Measurements from ENCODE around the gene C1orf21.

C1orf21 gene

DNA sequence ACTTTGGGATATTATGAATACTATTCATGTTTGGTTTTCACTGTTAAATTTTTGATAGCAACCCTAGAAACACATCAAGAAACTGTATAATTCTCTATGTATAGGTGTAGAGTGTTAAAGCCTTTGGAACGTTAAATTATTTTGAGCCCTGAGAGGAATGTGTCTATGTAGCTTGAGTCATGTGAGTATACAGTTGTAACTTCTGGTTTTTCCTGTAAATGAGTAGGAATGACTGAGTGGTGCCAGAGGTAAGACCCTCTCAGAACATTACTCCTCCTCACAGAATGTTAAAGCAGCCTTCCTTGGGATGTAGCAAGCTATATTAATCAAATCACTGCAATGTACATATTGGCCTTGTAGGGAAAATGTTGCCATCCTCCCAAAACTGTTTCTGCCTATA is 69.0 kb downstream of the C1orf21 start:
- no peak for DNase-seq

GRCh38 chr1:184456189-184456588 is 69.4 kb downstream of the C1orf21 start:
- DNase-seq, result no peak

- peak; percentile 57 for DNase-seq
Observed at GRCh38 chr1:184457500-184457899, 70.7 kb downstream of the C1orf21 start.

- no peak for DNase-seq
Observed at GRCh38 chr1:184461321-184461720, 74.5 kb downstream of the C1orf21 start.

DNA sequence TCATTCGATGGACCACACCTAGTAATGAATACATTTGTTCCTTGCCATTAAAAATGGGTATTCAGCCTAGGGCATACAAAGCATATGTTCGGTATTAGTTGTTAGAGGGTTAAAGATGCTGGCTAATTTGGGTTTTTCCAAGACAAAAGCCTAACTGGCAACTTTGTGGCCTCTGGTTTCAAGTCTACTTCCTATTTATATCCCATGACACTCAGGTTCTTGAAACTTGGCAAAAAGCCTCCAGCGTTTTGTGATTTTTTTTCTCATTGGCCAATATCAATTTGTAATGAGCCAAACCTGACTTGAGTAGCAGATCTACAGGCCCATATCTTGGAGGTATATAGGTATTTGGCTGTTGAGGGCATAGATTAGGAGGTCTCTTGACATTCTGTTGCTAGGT is 75.3 kb downstream of the C1orf21 start:
- no peak for DNase-seq

- no peak for DNase-seq
Observed at GRCh38 chr1:184462990-184463389, 76.2 kb downstream of the C1orf21 start.

- DNase-seq, result no peak
Observed at GRCh38 chr1:184463680-184464079, 76.9 kb downstream of the C1orf21 start.

GRCh38 chr1:184464757-184465156 is 77.9 kb downstream of the C1orf21 start:
- DNase-seq, result no peak

GRCh38 chr1:184465489-184466146 is 78.8 kb downstream of the C1orf21 start:
- no peak for DNase-seq

GRCh38 chr1:184467295-184467694 is 80.5 kb downstream of the C1orf21 start:
- DNase-seq, result no peak

DNA sequence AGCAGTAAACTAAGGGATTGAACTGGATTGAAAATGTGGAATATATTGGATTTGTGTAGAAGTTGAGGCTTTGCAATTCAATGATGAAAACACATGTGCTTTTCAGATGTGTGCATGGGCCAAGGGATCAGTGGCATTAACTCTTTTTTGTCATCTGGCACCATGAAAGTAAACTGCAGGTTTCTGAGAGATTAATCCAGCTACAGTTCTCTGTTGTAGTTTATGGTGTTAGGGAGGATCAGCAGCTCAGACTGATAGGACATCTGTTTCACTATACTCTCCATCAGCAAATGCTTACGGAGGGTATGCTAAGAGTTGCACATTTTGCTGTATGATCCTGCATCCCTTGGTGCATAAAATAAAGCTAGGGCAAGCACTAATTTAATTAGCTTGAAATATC is 82.6 kb downstream of the C1orf21 start:
- no peak for DNase-seq

GRCh38 chr1:184471686-184472085 is 84.9 kb downstream of the C1orf21 start:
- DNase-seq, result no peak

- DNase-seq, result no peak
Observed at GRCh38 chr1:184472136-184472535, 85.3 kb downstream of the C1orf21 start.

GRCh38 chr1:184473176-184473966 is 86.5 kb downstream of the C1orf21 start:
- no peak for DNase-seq

GRCh38 chr1:184476187-184476586 is 89.4 kb downstream of the C1orf21 start:
- DNase-seq, result no peak

- DNase-seq, result no peak
Observed at GRCh38 chr1:184479435-184480167, 92.8 kb downstream of the C1orf21 start.

DNA sequence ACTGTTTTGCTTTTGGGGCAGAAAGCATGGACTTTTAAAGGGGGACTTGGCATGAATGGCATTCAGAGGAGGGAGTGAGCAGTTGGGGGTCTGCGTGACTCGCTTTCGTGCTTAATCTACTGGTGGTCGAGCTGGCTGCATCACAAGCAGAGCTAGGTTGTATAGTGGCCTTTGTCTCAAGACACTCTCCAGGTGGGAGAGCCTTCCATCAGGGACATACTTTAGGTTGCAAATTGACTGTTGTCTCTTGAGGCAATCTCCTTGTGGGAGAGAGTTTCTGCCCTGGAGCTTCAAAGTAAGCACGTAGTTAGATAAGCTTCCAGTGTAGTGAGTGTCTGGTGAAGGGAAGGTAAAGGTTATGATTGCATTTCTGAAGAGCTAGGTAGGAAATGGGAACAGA is 93.9 kb downstream of the C1orf21 start:
- no peak for DNase-seq

DNA sequence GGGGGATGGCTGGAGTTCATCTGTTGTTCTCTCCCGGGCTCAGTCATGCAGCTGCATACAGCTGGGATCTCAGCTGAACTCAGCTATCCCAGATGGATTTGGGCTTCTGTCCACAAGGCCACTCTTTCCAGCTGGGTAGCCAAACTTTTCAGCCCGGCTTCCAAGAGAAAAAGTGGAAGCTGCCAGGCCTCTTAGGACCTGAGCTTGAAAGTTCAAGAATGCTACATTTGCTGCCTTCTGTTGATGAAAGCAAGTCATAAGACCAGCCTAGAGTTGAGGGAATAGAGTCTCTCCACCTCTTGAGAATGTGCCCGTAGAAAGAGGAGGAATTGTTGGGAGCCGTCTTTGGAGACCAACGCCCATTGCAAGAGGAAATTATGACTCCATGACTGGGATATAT is 95.3 kb downstream of the C1orf21 start:
- peak; percentile 13 for DNase-seq

DNA sequence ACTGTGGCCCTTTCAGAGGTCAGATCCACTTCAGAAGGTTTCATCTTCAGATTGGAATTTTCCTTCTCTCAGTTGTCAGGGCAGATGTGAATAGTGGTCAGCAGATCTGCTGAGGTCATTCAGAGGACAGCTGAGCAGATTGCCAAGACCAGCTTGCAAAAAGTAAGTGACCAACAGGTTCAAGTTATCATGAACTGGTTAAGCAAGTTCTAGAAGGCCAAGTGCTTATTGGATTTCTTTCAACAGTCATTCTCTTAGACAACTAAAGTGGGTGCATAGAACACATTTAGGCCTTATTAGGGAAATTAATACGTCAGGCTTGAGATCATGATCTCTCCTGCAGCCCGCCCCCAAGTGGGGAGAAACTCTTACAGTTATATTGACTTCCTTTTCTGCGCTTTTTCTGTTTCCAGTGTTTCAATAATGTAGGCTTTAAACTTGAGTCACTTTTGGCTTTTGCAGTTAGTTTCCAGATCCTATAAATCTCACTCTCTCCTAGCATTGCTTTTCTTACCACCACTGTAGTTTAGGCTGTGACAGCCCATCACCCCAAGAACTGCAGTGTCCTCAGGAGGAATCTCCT is 96.4 kb downstream of the C1orf21 start:
- peak; percentile 15 for DNase-seq

GRCh38 chr1:184485751-184486723 is 99.2 kb downstream of the C1orf21 start:
- DNase-seq, result no peak

GRCh38 chr1:184486761-184487445 is 100.1 kb downstream of the C1orf21 start:
- no peak for DNase-seq

Data from fibroblast of skin of abdomen (primary cell).